Mucosa of gallbladder (tissue), 1 donor: Measurements from ENCODE around the gene ZNF785. TPM values are rescaled to one million over a fixed set of nuclear protein-coding genes. Genes with fewer than 3 reads are reported as not detected.
"Not testable (repeated sequence)": the region's sequence is repeated elsewhere in the genome, so short reads cannot be mapped to it uniquely, and the experiment has no call there.

Experiments used
- DNase-seq: peaks from one replicate; pipeline ENCODE4 v3.0.0-alpha.2; 2020; ENCODE audit warnings: low spot score
- total RNA-seq: library from RNA; stranded (reverse); gene quantifications from one replicate; pipeline ENCODE4 v1.2.1, GENCODE V29; 2021
- donor health status: DM: no; HTN: no; CAD: no.

The ZNF785 gene
- total RNA-seq, 1 donor from 2014 or later = 24.0 TPM

- not testable (repeated sequence) for DNase-seq
Observed at GRCh38 chr16:30539986-30540526, 45.4 kb downstream of the ZNF785 start.

- no peak for DNase-seq
Observed at GRCh38 chr16:30539000-30539964, 46.2 kb downstream of the ZNF785 start.

GRCh38 chr16:30536391-30537024 lies 49.0 kb downstream of the ZNF785 start:
- not testable (repeated sequence) for DNase-seq

- DNase-seq = peak; percentile 70
Observed at GRCh38 chr16:30535777-30536190, 49.7 kb downstream of the ZNF785 start.

GRCh38 chr16:30535106-30535776 lies 50.3 kb downstream of the ZNF785 start:
- no peak for DNase-seq

- peak; percentile 92 for DNase-seq
Observed at GRCh38 chr16:30534368-30535105, 51.0 kb downstream of the ZNF785 start, which contains the start of gene ZNF747. ZNF747 (minus strand) TSS chr16:30534858; CDS start chr16:30534679, 179 bp downstream.

GRCh38 chr16:30533748-30534367 lies 51.6 kb downstream of the ZNF785 start:
- no peak for DNase-seq

- DNase-seq = no peak
Observed at GRCh38 chr16:30533146-30533522, 52.4 kb downstream of the ZNF785 start.

GRCh38 chr16:30532285-30533145 lies 53.0 kb downstream of the ZNF785 start:
- DNase-seq = no peak

Other genes with a start within 250 kb of the ZNF785 start
- 71.2 TPM for gene CD2BP2, start 230.4 kb downstream of the ZNF785 start, total RNA-seq
- gene TBC1D10B, start 215.2 kb downstream of the ZNF785 start, total RNA-seq = 60.6 TPM
- 1.3 TPM for gene MYL11, start 210.9 kb downstream of the ZNF785 start, total RNA-seq
- 11.5 TPM for gene SEPTIN1, start 203.1 kb downstream of the ZNF785 start, total RNA-seq
- 11.8 TPM for gene ZNF48, start 190.3 kb downstream of the ZNF785 start, total RNA-seq
- gene ZNF771, start 178.1 kb downstream of the ZNF785 start, total RNA-seq = 21.9 TPM
- gene DCTPP1, start 155.7 kb downstream of the ZNF785 start, total RNA-seq = 53.3 TPM
- gene SEPHS2, start 139.8 kb downstream of the ZNF785 start, total RNA-seq = 112 TPM
- 16.7 TPM for gene ITGAL, start 113.0 kb downstream of the ZNF785 start, total RNA-seq
- 61.1 TPM for gene ZNF768, start 59.1 kb downstream of the ZNF785 start, total RNA-seq
- 11.9 TPM for gene ZNF747, start 50.8 kb downstream of the ZNF785 start, total RNA-seq
- gene ZNF764, start 27.3 kb downstream of the ZNF785 start, total RNA-seq = 12.1 TPM
- gene ZNF688, start 14.0 kb downstream of the ZNF785 start, total RNA-seq = 23.5 TPM
- gene ZNF689, start 24.7 kb upstream of the ZNF785 start, total RNA-seq = 13.6 TPM
- 68.9 TPM for gene PRR14, start 65.3 kb upstream of the ZNF785 start, total RNA-seq
- 84.9 TPM for gene FBRS, start 72.7 kb upstream of the ZNF785 start, total RNA-seq
- gene SRCAP, start 113.5 kb upstream of the ZNF785 start, total RNA-seq = 89.5 TPM
- 39.2 TPM for gene PHKG2, start 162.7 kb upstream of the ZNF785 start, total RNA-seq
- gene CFAP119, start 176.4 kb upstream of the ZNF785 start, total RNA-seq = 13.2 TPM
- 129 TPM for gene RNF40, start 176.6 kb upstream of the ZNF785 start, total RNA-seq
- gene ZNF629, start 201.5 kb upstream of the ZNF785 start, total RNA-seq = 18.9 TPM